Measurements from ENCODE around the gene POLR1D.

POLR1D gene, protein sequence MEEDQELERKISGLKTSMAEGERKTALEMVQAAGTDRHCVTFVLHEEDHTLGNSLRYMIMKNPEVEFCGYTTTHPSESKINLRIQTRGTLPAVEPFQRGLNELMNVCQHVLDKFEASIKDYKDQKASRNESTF

GRCh38 chr13:27621366-27622101 is at the start of gene POLR1D:
POLR1D (plus strand) TSS chr13:27621892; CDS start chr13:27621984, 92 bp downstream.
- no peaks in the 10 kb centered on the region for H3K9me3 ChIP-seq (ENCODE audit: control insufficient read depth, low read length)
- H3K36me3 ChIP-seq (ENCODE audit: control insufficient read depth, insufficient read depth, low read length, severe bottlenecking): no peaks in the 10 kb centered on the region
- no peaks in the 10 kb centered on the region for H3K27me3 ChIP-seq (replicated peaks; ENCODE audit: control insufficient read depth, insufficient read depth, low read length)
- peak within 1 kb of the TSS; percentile 97 for H3K9ac ChIP-seq (ENCODE audit: low read length)
- peak within 1 kb of the TSS; percentile 98 for H3K4me3 ChIP-seq (ENCODE audit: low read length)
- peak; percentile 92 for DNase-seq (ENCODE audit: low read depth)
- peaks cover 39% of the 10 kb centered on the region for H3K4me1 ChIP-seq (ENCODE audit: control insufficient read depth, insufficient read depth, low read length)

DNA sequence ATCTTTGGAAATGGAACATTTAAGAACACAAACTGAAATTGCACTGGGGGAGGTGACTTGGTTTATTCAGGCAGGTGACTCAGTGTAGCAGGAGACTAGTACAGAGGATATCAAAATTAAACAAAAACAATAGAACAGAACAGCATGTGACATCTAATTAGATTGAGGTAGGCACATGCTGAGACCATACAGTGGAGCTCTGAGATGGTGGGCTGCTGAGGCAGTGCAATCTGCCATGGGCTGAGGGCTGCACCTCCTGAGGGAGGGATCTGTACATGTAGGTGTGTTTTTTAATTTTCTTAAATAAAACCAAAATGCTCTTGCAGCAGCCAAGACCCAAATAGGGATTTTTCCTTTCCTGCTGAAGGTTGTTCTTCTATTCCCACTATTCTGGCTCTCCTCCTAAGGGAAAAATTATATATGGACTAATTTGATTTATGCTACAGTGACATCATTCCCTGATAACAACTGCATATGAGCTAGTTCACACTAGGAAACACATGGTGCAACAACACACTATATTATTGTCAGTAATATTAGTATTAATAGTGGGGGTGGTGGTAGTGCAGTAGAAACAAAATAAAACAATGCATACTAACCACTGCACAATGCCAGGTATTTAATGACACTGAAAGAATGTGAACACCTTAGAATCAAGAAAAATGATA is 49.3 kb upstream of the POLR1D start:
- no peak for DNase-seq (ENCODE audit: low read depth)
- no peaks in the 10 kb centered on the region for H3K4me1 ChIP-seq (ENCODE audit: control insufficient read depth, insufficient read depth, low read length)
- H3K4me3 ChIP-seq (ENCODE audit: low read length): no peak overlapping the region
- no peak overlapping the region for H3K9ac ChIP-seq (ENCODE audit: low read length)
- H3K27me3 ChIP-seq (replicated peaks; ENCODE audit: control insufficient read depth, insufficient read depth, low read length): no peaks in the 10 kb centered on the region
- H3K36me3 ChIP-seq (ENCODE audit: control insufficient read depth, insufficient read depth, low read length, severe bottlenecking): peaks cover 9% of the 10 kb centered on the region
- H3K9me3 ChIP-seq (ENCODE audit: control insufficient read depth, low read length): no peaks in the 10 kb centered on the region

GRCh38 chr13:27573265-27573664 is 48.4 kb upstream of the POLR1D start:
- Histone ChIP-seq H3K36me3 (ENCODE audit: control insufficient read depth, insufficient read depth, low read length, severe bottlenecking) (no peaks in the 10 kb centered on the region), H3K9me3 (ENCODE audit: control insufficient read depth, low read length) (no peaks in the 10 kb centered on the region), H3K4me3 (ENCODE audit: low read length) (no peak overlapping the region), H3K27me3 (replicated peaks; ENCODE audit: control insufficient read depth, insufficient read depth, low read length) (no peaks in the 10 kb centered on the region), H3K4me1 (ENCODE audit: control insufficient read depth, insufficient read depth, low read length) (no peaks in the 10 kb centered on the region), H3K9ac (ENCODE audit: low read length) (no peak overlapping the region)
- no peak for DNase-seq (ENCODE audit: low read depth)

DNA sequence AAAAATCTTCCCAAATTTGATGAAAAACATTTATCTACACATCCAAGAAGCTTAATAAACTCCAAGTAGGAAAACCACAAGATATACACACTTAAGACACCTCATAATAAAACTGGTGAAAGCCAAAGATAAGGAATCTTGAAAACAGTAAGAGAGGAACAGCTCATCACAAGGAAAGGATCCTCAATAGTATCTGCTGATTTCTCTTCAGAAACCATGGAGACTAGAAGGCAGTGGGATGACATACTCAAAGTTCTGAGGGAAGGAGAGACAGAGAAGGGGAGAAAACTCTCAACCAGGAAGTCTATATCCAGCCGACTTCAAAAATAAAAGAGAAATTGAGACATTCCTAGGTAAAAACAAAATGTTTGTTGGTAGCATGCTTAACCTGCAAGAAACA is 47.0 kb upstream of the POLR1D start:
- H3K9ac ChIP-seq (ENCODE audit: low read length): no peak overlapping the region
- no peaks in the 10 kb centered on the region for H3K36me3 ChIP-seq (ENCODE audit: control insufficient read depth, insufficient read depth, low read length, severe bottlenecking)
- no peak overlapping the region for H3K4me3 ChIP-seq (ENCODE audit: low read length)
- no peaks in the 10 kb centered on the region for H3K4me1 ChIP-seq (ENCODE audit: control insufficient read depth, insufficient read depth, low read length)
- DNase-seq (ENCODE audit: low read depth): no peak
- no peaks in the 10 kb centered on the region for H3K27me3 ChIP-seq (replicated peaks; ENCODE audit: control insufficient read depth, insufficient read depth, low read length)
- no peaks in the 10 kb centered on the region for H3K9me3 ChIP-seq (ENCODE audit: control insufficient read depth, low read length)

DNA sequence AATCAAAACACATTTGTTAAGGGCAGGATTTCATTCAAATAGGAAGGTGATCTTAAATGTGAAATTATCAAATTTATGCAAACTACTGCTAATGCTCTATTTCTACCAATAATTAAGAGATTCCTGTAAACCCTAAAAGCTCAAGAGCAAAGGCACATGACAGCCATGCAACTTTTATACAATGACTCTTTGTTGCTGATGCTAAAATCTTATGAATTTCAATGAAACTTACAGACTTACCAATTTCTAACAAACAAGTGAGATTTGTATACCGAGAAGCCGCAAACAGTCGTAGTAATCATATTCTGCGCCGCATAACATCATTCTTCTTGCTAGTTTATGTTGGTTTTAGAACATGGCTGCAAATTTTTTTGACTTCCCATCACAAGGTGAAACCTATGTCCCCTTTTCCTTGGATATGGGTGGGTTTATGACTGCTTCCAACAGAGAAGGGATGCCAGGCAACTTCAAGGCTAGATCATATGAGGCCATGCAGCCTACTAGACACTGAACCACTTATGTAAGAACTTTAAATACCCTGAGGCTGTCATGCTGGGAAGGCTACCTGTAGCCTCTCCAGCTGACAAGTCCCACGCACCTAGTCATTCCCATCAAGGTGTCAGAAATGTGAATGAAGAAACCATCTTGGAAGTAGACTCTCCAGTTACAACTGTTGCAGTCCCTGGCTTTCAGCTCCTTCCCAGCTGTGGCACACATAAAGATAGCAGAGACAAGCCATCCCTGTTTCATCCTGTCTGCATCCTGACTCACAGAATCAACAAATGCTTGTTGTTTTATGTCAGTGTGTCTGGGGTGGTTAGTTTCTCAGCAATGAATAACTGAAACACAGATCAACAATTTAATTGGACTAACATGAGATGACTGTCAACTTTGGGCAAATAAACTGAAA is 43.3 kb upstream of the POLR1D start:
- Histone ChIP-seq H3K4me3 (ENCODE audit: low read length) (no peak overlapping the region), H3K9me3 (ENCODE audit: control insufficient read depth, low read length) (no peaks in the 10 kb centered on the region), H3K4me1 (ENCODE audit: control insufficient read depth, insufficient read depth, low read length) (no peaks in the 10 kb centered on the region), H3K9ac (ENCODE audit: low read length) (no peak overlapping the region), H3K36me3 (ENCODE audit: control insufficient read depth, insufficient read depth, low read length, severe bottlenecking) (no peaks in the 10 kb centered on the region), H3K27me3 (replicated peaks; ENCODE audit: control insufficient read depth, insufficient read depth, low read length) (no peaks in the 10 kb centered on the region)
- DNase-seq (ENCODE audit: low read depth): peak; percentile 41

GRCh38 chr13:27583645-27584044 is 38.0 kb upstream of the POLR1D start:
- no peak overlapping the region for H3K4me3 ChIP-seq (ENCODE audit: low read length)
- peaks cover 4% of the 10 kb centered on the region for H3K4me1 ChIP-seq (ENCODE audit: control insufficient read depth, insufficient read depth, low read length)
- no peaks in the 10 kb centered on the region for H3K36me3 ChIP-seq (ENCODE audit: control insufficient read depth, insufficient read depth, low read length, severe bottlenecking)
- no peaks in the 10 kb centered on the region for H3K27me3 ChIP-seq (replicated peaks; ENCODE audit: control insufficient read depth, insufficient read depth, low read length)
- no peak for DNase-seq (ENCODE audit: low read depth)
- H3K9ac ChIP-seq (ENCODE audit: low read length): no peak overlapping the region
- H3K9me3 ChIP-seq (ENCODE audit: control insufficient read depth, low read length): no peaks in the 10 kb centered on the region

DNA sequence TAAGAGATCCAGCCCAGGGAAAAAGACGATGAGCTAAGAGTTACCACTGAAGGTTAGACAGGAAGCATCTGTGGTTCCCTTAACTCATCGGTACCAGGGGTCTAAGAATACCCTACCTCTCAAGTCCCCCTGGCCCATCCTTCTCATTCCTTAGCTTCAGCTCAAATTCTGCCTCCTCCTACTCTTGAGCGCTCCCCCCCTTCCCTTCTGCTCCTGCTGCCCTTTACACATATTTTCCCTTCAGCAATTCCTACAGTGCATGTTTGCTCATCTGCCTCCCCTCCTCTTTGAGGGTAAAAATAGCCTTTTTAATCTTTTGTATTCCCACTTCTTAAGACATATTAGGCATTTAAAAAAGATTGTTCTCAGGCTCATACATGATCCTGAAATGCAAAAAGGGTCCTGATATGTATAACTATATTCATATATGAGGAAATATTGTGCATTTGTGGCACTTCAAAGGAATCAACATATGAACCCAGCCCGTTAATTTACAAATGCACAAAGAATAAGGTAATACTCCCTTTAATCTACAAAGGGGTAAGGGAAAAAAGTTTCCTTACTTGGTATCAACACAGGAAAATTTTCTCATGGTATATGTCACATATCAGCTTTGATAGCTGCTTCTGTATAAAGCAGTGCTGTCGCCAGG is 34.5 kb upstream of the POLR1D start:
- Histone ChIP-seq H3K4me1 (ENCODE audit: control insufficient read depth, insufficient read depth, low read length) (peaks cover 4% of the 10 kb centered on the region), H3K36me3 (ENCODE audit: control insufficient read depth, insufficient read depth, low read length, severe bottlenecking) (no peaks in the 10 kb centered on the region), H3K27me3 (replicated peaks; ENCODE audit: control insufficient read depth, insufficient read depth, low read length) (no peaks in the 10 kb centered on the region), H3K9me3 (ENCODE audit: control insufficient read depth, low read length) (no peaks in the 10 kb centered on the region), H3K9ac (ENCODE audit: low read length) (no peak overlapping the region), H3K4me3 (ENCODE audit: low read length) (no peak overlapping the region)
- DNase-seq (ENCODE audit: low read depth): no peak

DNA sequence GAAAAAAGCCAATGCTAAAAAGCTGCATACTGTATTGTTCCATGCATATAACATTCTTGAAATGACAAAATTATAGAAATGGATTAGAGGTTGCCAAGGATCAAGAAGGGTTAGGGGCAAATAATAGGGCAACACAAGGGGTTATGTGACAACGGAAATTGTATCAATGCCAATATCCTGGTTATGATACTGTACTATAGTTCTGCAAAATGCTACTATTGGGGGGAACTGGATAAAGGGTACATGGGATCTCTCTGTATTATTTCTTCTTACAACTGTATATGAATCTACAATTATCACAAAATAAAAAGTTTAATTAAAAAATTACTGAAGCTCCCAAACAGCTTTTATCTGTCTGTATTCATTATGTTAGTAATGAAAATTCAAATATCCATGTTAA is 33.3 kb upstream of the POLR1D start:
- H3K27me3 ChIP-seq (replicated peaks; ENCODE audit: control insufficient read depth, insufficient read depth, low read length): no peaks in the 10 kb centered on the region
- no peak overlapping the region for H3K9ac ChIP-seq (ENCODE audit: low read length)
- H3K36me3 ChIP-seq (ENCODE audit: control insufficient read depth, insufficient read depth, low read length, severe bottlenecking): no peaks in the 10 kb centered on the region
- no peak overlapping the region for H3K4me3 ChIP-seq (ENCODE audit: low read length)
- peaks cover 4% of the 10 kb centered on the region for H3K4me1 ChIP-seq (ENCODE audit: control insufficient read depth, insufficient read depth, low read length)
- H3K9me3 ChIP-seq (ENCODE audit: control insufficient read depth, low read length): no peaks in the 10 kb centered on the region
- DNase-seq (ENCODE audit: low read depth): no peak

GRCh38 chr13:27592865-27593264 is 28.8 kb upstream of the POLR1D start:
- no peak overlapping the region for H3K9ac ChIP-seq (ENCODE audit: low read length)
- H3K9me3 ChIP-seq (ENCODE audit: control insufficient read depth, low read length): no peaks in the 10 kb centered on the region
- DNase-seq (ENCODE audit: low read depth): no peak

GRCh38 chr13:27593267-27593666 is 28.4 kb upstream of the POLR1D start:
- H3K27me3 ChIP-seq (replicated peaks; ENCODE audit: control insufficient read depth, insufficient read depth, low read length): no peaks in the 10 kb centered on the region
- H3K9me3 ChIP-seq (ENCODE audit: control insufficient read depth, low read length): no peaks in the 10 kb centered on the region
- H3K9ac ChIP-seq (ENCODE audit: low read length): no peak overlapping the region
- no peak overlapping the region for H3K4me3 ChIP-seq (ENCODE audit: low read length)
- no peaks in the 10 kb centered on the region for H3K36me3 ChIP-seq (ENCODE audit: control insufficient read depth, insufficient read depth, low read length, severe bottlenecking)
- DNase-seq (ENCODE audit: low read depth): no peak
- H3K4me1 ChIP-seq (ENCODE audit: control insufficient read depth, insufficient read depth, low read length): no peaks in the 10 kb centered on the region

More at GRCh38 chr13:27592865-27593264, 28.8 kb upstream of the POLR1D start:
- Histone ChIP-seq H3K36me3 (ENCODE audit: control insufficient read depth, insufficient read depth, low read length, severe bottlenecking) (no peaks in the 10 kb centered on the region), H3K4me3 (ENCODE audit: low read length) (no peak overlapping the region), H3K4me1 (ENCODE audit: control insufficient read depth, insufficient read depth, low read length) (no peaks in the 10 kb centered on the region), H3K27me3 (replicated peaks; ENCODE audit: control insufficient read depth, insufficient read depth, low read length) (no peaks in the 10 kb centered on the region)
